Lower lobe of right lung (tissue), 2 donors: ENCODE results near the gene CCDC172. TPM values are rescaled to one million over a fixed set of nuclear protein-coding genes. Genes with fewer than 3 reads are reported as not detected.

Source experiments
- ATAC-seq, 2 donors: fragments of 200-7000 bp; cut with Tn5 transposase; one replicate each; pipeline ENCODE4 v1.9.1; 2020 to 2022; ENCODE audit warnings: mild to moderate bottlenecking in 2 of 2, moderate library complexity in 2 of 2
- DNase-seq: peaks from one replicate; pipeline ENCODE4 v3.0.0-alpha.2; 2020
- H3K27ac ChIP-seq: fragments of 200-600 bp; one replicate; pipeline ENCODE4 v1.8.0; 2022
- H3K27me3 ChIP-seq: fragments of 200-600 bp; one replicate; pipeline ENCODE4 v1.8.0; 2022; ENCODE audit warnings: low read depth
- H3K36me3 ChIP-seq: fragments of 200-600 bp; one replicate; pipeline ENCODE4 v1.8.0; 2022; ENCODE audit warnings: mild to moderate bottlenecking
- H3K4me1 ChIP-seq: fragments of 200-600 bp; one replicate; pipeline ENCODE4 v1.8.0; 2022
- H3K4me3 ChIP-seq: fragments of 200-600 bp; one replicate; pipeline ENCODE4 v1.8.0; 2022; ENCODE audit warnings: mild to moderate bottlenecking
- H3K9me3 ChIP-seq: fragments of 200-600 bp; one replicate; pipeline ENCODE4 v1.8.0; 2022
- CTCF ChIP-seq: fragments of 200-600 bp; IDR thresholded peaks from one replicate; pipeline ENCODE4 v1.8.0; 2022; ENCODE audit warnings: antibody characterized with exemption, mild to moderate bottlenecking
- intact Hi-C: fragments of 100-400 bp; cut with DNase I; formaldehyde crosslinking; loops from one replicate; pipeline ENCODE4 v1.11.0; 2022
- total RNA-seq: library from RNA; stranded (reverse); fragmentation: NEBNext Ultra II Directional; extraction: Animal tissue kit (Norgen Biotek cat#: 25700); gene quantifications from one replicate; pipeline ENCODE4 v1.2.1, GENCODE V29; 2021
- donor health status: DM: no; HTN: yes; CAD: no; lungs with severe emphysema.

The CCDC172 gene
- total RNA-seq, 1 donor from 2014 or later, result not detected

GRCh38 chr10:116311706-116312490 lies 12.3 kb upstream of the CCDC172 start:
- no peak for TF ChIP-seq CTCF
- Histone ChIP-seq H3K27me3 (no peaks in the 10 kb centered on the region), H3K36me3 (no peaks in the 10 kb centered on the region), H3K9me3 (no peaks in the 10 kb centered on the region), H3K27ac (no peak overlapping the region), H3K4me3 (no peak overlapping the region), H3K4me1 (no peaks in the 10 kb centered on the region)
- DNase-seq, result no peak
- intact Hi-C loops, result no loop called here
- ATAC-seq, result no peak

GRCh38 chr10:116312548-116312947 lies 11.7 kb upstream of the CCDC172 start:
- intact Hi-C loops, result no loop called here

GRCh38 chr10:116316503-116316902 lies 7.7 kb upstream of the CCDC172 start:
- ATAC-seq, result no peak
- Histone ChIP-seq H3K4me1 (no peaks in the 10 kb centered on the region), H3K27me3 (no peaks in the 10 kb centered on the region), H3K9me3 (no peaks in the 10 kb centered on the region), H3K4me3 (no peak overlapping the region), H3K36me3 (no peaks in the 10 kb centered on the region), H3K27ac (no peak overlapping the region)
- TF ChIP-seq CTCF, result no peak
- no peak for DNase-seq
- intact Hi-C loops, result no loop called here

More at GRCh38 chr10:116312548-116312947, 11.7 kb upstream of the CCDC172 start:
- no peak for TF ChIP-seq CTCF
- Histone ChIP-seq H3K36me3 (no peaks in the 10 kb centered on the region), H3K9me3 (no peaks in the 10 kb centered on the region), H3K27ac (no peak overlapping the region), H3K27me3 (no peaks in the 10 kb centered on the region), H3K4me1 (no peaks in the 10 kb centered on the region), H3K4me3 (no peak overlapping the region)
- ATAC-seq (no peak), DNase-seq (no peak)

- Histone ChIP-seq H3K4me3 (no peak overlapping the region), H3K27me3 (no peaks in the 10 kb centered on the region), H3K36me3 (no peaks in the 10 kb centered on the region), H3K9me3 (no peaks in the 10 kb centered on the region), H3K4me1 (no peaks in the 10 kb centered on the region), H3K27ac (no peak overlapping the region)
- intact Hi-C loops, result no loop called here
- no peak for ATAC-seq
- no peak for TF ChIP-seq CTCF
- no peak for DNase-seq
Measured at GRCh38 chr10:116324951-116325635, 845 bp downstream of the CCDC172 start.

GRCh38 chr10:116325987-116326386 lies 1.7 kb downstream of the CCDC172 start:
- ATAC-seq (no peak), DNase-seq (no peak)
- Histone ChIP-seq H3K27me3 (no peaks in the 10 kb centered on the region), H3K27ac (no peak overlapping the region), H3K9me3 (no peaks in the 10 kb centered on the region), H3K36me3 (no peaks in the 10 kb centered on the region), H3K4me3 (no peak overlapping the region), H3K4me1 (no peaks in the 10 kb centered on the region)
- no peak for TF ChIP-seq CTCF
- intact Hi-C loops, result no loop called here
